Measurements from ENCODE around the gene SEMA7A.

DNA sequence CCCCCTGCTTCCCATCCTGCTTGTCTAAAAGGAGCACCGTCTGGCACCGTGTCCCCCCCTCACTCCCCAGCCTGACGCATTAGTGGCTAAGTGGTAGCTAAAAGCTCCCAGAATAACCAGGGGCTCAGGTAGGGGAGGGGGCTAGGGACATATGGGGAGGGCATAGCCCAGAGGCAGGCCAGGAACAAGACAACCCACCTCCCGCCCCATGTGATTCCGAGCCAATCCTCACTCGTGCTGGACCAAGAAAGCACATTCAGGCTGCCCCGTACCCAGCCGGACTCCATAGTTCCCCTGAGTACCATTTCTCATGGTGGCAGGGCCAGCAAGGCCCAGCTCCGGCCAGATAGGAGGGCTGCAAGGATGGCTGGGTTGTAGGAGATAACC, 11.5 kb downstream of the SEMA7A start:
- no peak for TF ChIP-seq POLR2AphosphoS5 (IDR thresholded peaks at IDR 0.05)
- TF ChIP-seq, protein P1, sequence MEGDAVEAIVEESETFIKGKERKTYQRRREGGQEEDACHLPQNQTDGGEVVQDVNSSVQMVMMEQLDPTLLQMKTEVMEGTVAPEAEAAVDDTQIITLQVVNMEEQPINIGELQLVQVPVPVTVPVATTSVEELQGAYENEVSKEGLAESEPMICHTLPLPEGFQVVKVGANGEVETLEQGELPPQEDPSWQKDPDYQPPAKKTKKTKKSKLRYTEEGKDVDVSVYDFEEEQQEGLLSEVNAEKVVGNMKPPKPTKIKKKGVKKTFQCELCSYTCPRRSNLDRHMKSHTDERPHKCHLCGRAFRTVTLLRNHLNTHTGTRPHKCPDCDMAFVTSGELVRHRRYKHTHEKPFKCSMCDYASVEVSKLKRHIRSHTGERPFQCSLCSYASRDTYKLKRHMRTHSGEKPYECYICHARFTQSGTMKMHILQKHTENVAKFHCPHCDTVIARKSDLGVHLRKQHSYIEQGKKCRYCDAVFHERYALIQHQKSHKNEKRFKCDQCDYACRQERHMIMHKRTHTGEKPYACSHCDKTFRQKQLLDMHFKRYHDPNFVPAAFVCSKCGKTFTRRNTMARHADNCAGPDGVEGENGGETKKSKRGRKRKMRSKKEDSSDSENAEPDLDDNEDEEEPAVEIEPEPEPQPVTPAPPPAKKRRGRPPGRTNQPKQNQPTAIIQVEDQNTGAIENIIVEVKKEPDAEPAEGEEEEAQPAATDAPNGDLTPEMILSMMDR (IDR thresholded peaks at IDR 0.05) = no peak
